Measurements from ENCODE around the gene C11orf52.

The C11orf52 gene

GRCh38 chr11:111975076-111975806 is 56.5 kb downstream of the C11orf52 start:
- H3K27me3 ChIP-seq (ENCODE audit: insufficient read depth, poor library complexity, severe bottlenecking) = peaks cover 2% of the 10 kb centered on the region
- H3K27ac ChIP-seq (replicated peaks) = no peak overlapping the region
- H3K4me3 ChIP-seq (replicated peaks; ENCODE audit: insufficient read depth, low read length) = no peak overlapping the region
- no peak for DNase-seq (ENCODE audit: low read depth in 1 of 2, low spot score in 1 of 2)
- TF ChIP-seq POLR2AphosphoS5 (IDR thresholded peaks at IDR 0.05; ENCODE audit: low read depth) = no peak
- no peak for TF ChIP-seq GABPA (IDR thresholded peaks at IDR 0.05; ENCODE audit: low read depth)
- no peak for TF ChIP-seq REST (IDR thresholded peaks at IDR 0.05; ENCODE audit: insufficient replicate concordance, low read depth)
- no peak for TF ChIP-seq SPI1 (IDR thresholded peaks at IDR 0.05; ENCODE audit: borderline replicate concordance, low read depth)
- TF ChIP-seq CTCF (IDR thresholded peaks at IDR 0.05; ENCODE audit: insufficient read depth, low read length) = no peak

GRCh38 chr11:111976119-111976766 is 57.5 kb downstream of the C11orf52 start:
- no peak for TF ChIP-seq CTCF (IDR thresholded peaks at IDR 0.05; ENCODE audit: insufficient read depth, low read length)
- no peak for TF ChIP-seq POLR2AphosphoS5 (IDR thresholded peaks at IDR 0.05; ENCODE audit: low read depth)
- no peak for TF ChIP-seq GABPA (IDR thresholded peaks at IDR 0.05; ENCODE audit: low read depth)
- TF ChIP-seq SPI1 (IDR thresholded peaks at IDR 0.05; ENCODE audit: borderline replicate concordance, low read depth) = no peak
- no peak for TF ChIP-seq REST (IDR thresholded peaks at IDR 0.05; ENCODE audit: insufficient replicate concordance, low read depth)
- H3K27ac ChIP-seq (replicated peaks) = no peak overlapping the region
- no peak for DNase-seq (ENCODE audit: low read depth in 1 of 2, low spot score in 1 of 2)
- no peak overlapping the region for H3K4me3 ChIP-seq (replicated peaks; ENCODE audit: insufficient read depth, low read length)
- H3K27me3 ChIP-seq (ENCODE audit: insufficient read depth, poor library complexity, severe bottlenecking) = peaks cover 2% of the 10 kb centered on the region

Measured in HL-60 (cell line).